Measurements from ENCODE around the gene TUBB3.
A peak's percentile ranks its signal among the peaks of the same experiment; 100 is the strongest.
"Not testable (repeated sequence)": the region's sequence is repeated elsewhere in the genome, so short reads cannot be mapped to it uniquely, and the experiment has no call there.

Gene TUBB3

DNA sequence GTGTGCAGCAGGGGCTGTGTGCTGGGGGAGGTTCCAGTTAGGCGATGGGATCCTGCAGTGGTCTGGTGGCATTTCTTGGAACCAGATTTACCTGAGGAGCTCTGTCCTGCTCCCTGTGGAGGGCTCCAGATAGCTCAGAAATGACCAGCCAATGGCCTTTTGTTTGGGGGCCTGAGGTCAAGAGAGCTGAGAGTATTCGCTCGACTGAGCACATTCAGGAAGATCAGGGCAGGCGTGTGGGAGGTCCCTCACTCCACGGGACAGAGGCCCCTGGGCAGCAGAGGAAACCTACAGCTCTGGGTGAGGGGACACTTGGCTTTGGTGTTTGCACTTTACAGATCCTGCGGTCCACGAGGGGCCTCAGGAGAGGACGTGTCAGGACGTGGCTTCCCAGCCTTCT, 43.6 kb downstream of the TUBB3 start:
- no peak for DNase-seq (ENCODE audit: low read depth in 2 of 2)
- TF ChIP-seq CTCF (IDR thresholded peaks at IDR 0.05; ENCODE audit: low read depth, low read length), result no peak
- H3K4me3 ChIP-seq (replicated peaks in 1 of 2; ENCODE audit: low read depth in 2 of 2, low read length in 2 of 2), result no peak overlapping the region

GRCh38 chr16:89967436-89967835, 44.3 kb downstream of the TUBB3 start:
- H3K4me3 ChIP-seq (replicated peaks in 1 of 2; ENCODE audit: low read depth in 2 of 2, low read length in 2 of 2); DNase-seq (ENCODE audit: low read depth in 2 of 2): not testable (repeated sequence)

- H3K4me3 ChIP-seq (replicated peaks in 1 of 2; ENCODE audit: low read depth in 2 of 2, low read length in 2 of 2); DNase-seq (ENCODE audit: low read depth in 2 of 2): not testable (repeated sequence)
Measured at GRCh38 chr16:89968074-89968473, 44.9 kb downstream of the TUBB3 start.

DNA sequence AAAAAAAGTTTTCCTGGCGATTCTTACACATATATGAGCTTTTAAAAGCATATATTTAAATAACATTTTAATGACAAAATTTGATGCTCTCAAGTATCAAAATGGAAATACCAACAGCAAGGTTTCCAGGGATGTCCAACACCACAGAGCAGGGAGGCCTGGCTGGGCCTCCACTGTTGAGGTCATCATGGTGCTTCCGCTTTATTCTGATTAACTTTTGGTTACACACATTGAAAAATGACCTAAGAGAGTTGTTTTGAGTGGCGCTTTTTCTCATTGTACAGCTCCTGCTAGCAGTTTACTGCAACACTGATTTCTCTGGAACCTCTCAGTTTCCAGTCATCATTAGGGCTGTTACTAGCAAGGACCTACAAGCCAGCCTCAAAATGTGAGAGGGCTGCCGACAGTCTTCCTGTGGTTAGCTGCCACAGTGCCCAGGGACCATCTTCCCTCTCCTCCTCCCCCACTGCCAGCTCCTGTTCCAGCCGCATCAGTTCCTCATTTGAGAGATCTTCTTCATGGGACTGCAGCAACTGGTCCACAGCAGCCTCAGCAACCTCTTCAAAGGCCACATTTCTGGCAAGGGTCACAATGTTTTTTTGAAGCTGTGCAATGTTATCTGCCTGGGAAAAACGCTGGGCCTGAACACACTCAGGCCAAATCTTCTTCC, 46.7 kb downstream of the TUBB3 start:
- no peak for DNase-seq (ENCODE audit: low read depth in 2 of 2)
- no peak overlapping the region for H3K4me3 ChIP-seq (replicated peaks in 1 of 2; ENCODE audit: low read depth in 2 of 2, low read length in 2 of 2)
- no peak for TF ChIP-seq CTCF (IDR thresholded peaks at IDR 0.05; ENCODE audit: low read depth, low read length)

- peak overlapping the region; percentile 95 for H3K4me3 ChIP-seq (replicated peaks in 1 of 2; ENCODE audit: low read depth in 2 of 2, low read length in 2 of 2)
Measured at GRCh38 chr16:89971495-89972243, 48.5 kb downstream of the TUBB3 start.

GRCh38 chr16:89972244-89973234, 49.4 kb downstream of the TUBB3 start:
- TF ChIP-seq CTCF (IDR thresholded peaks at IDR 0.05; ENCODE audit: low read depth, low read length), result no peak
- peak; percentile 93 to 94 for DNase-seq (ENCODE audit: low read depth in 2 of 2)
- peak overlapping the region; percentile 95 for H3K4me3 ChIP-seq (replicated peaks in 1 of 2; ENCODE audit: low read depth in 2 of 2, low read length in 2 of 2)

More at GRCh38 chr16:89971495-89972243, 48.5 kb downstream of the TUBB3 start:
- TF ChIP-seq CTCF (IDR thresholded peaks at IDR 0.05; ENCODE audit: low read depth, low read length), result no peak
- no peak for DNase-seq (ENCODE audit: low read depth in 2 of 2)

DNA sequence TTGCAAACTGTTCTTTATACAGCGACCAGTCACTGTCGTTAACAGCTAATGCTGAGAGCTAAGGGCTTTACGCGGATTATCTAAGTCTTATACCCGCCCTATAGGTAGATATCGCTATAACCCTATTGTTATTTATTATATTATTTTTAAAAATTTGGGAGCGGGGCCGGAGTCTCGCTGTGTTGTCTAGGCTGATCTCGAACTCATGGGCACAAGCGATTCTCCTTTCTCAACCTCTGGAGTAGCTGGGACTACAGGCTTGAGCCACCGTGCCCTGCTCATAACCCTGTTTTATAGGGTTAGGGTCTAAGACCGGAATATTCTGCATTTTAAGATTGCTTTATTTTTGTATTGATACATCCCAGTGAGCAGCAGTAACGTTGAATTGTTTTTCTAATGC, 50.1 kb downstream of the TUBB3 start:
- H3K4me3 ChIP-seq (replicated peaks in 1 of 2; ENCODE audit: low read depth in 2 of 2, low read length in 2 of 2), result peak overlapping the region; percentile 95
- DNase-seq (ENCODE audit: low read depth in 2 of 2), result no peak
- no peak for TF ChIP-seq CTCF (IDR thresholded peaks at IDR 0.05; ENCODE audit: low read depth, low read length)
